ENCODE measurements around the gene CDC42SE2.

CDC42SE2 gene

GRCh38 chr5:131272307-131272706 lies 8.5 kb downstream of the CDC42SE2 start:
- Histone ChIP-seq H3K4me2 (ENCODE audit: low read length) (peak overlapping the region; percentile 65), H3K27me3 (ENCODE audit: insufficient read depth, low read length) (no peaks in the 10 kb centered on the region), H3K36me3 (ENCODE audit: insufficient read depth, low read length) (no peaks in the 10 kb centered on the region; the same call in 1 of the 2 replicates), H3K4me1 (ENCODE audit: insufficient read depth, low read length, severe bottlenecking) (peaks cover 91% of the 10 kb centered on the region), H2AFZ (ENCODE audit: low read length) (no peak overlapping the region), H3K79me2 (ENCODE audit: insufficient read depth, low read length) (peaks cover 88% of the 10 kb centered on the region), H3K4me3 (ENCODE audit: low read depth, low read length, poor library complexity, severe bottlenecking) (peak overlapping the region; percentile 29), H3K9me3 (ENCODE audit: low read length) (no peaks in the 10 kb centered on the region), H3K9me2 (ENCODE audit: low read depth, low read length) (no peaks in the 10 kb centered on the region), H3K9ac (ENCODE audit: low read length) (peak overlapping the region; percentile 24; the same call in 1 of the 2 replicates), H3F3A (ENCODE audit: insufficient read depth, low read length) (peaks cover 13% of the 10 kb centered on the region), H4K20me1 (ENCODE audit: insufficient read depth, low read length) (no peaks in the 10 kb centered on the region), H3K27ac (ENCODE audit: low read depth, low read length, poor library complexity, severe bottlenecking) (peak overlapping the region; percentile 86)
- TF ChIP-seq CTCF (IDR thresholded peaks at IDR 0.05; ENCODE audit: low read length) (no peak), EZH2 (IDR thresholded peaks at IDR 0.05; ENCODE audit: borderline replicate concordance, low read length) (no peak)

- Histone ChIP-seq H3K4me3 (ENCODE audit: low read depth, low read length, poor library complexity, severe bottlenecking) (peak overlapping the region; percentile 29), H3K9me3 (ENCODE audit: low read length) (no peaks in the 10 kb centered on the region), H3K9ac (ENCODE audit: low read length) (peak overlapping the region; percentile 20; the same call in 1 of the 2 replicates), H3K36me3 (ENCODE audit: insufficient read depth, low read length) (no peaks in the 10 kb centered on the region; the same call in 1 of the 2 replicates), H3K27ac (ENCODE audit: low read depth, low read length, poor library complexity, severe bottlenecking) (peak overlapping the region; percentile 86), H4K20me1 (ENCODE audit: insufficient read depth, low read length) (no peaks in the 10 kb centered on the region), H3K4me2 (ENCODE audit: low read length) (peak overlapping the region; percentile 65), H3K4me1 (ENCODE audit: insufficient read depth, low read length, severe bottlenecking) (peaks cover 91% of the 10 kb centered on the region), H3K79me2 (ENCODE audit: insufficient read depth, low read length) (peaks cover 88% of the 10 kb centered on the region), H3K27me3 (ENCODE audit: insufficient read depth, low read length) (no peaks in the 10 kb centered on the region), H3F3A (ENCODE audit: insufficient read depth, low read length) (peaks cover 13% of the 10 kb centered on the region), H3K9me2 (ENCODE audit: low read depth, low read length) (no peaks in the 10 kb centered on the region), H2AFZ (ENCODE audit: low read length) (no peak overlapping the region)
- no peak for TF ChIP-seq CTCF (IDR thresholded peaks at IDR 0.05; ENCODE audit: low read length)
- no peak for TF ChIP-seq EZH2 (IDR thresholded peaks at IDR 0.05; ENCODE audit: borderline replicate concordance, low read length)
These were observed 8.9 kb downstream of the CDC42SE2 start for GRCh38 chr5:131272724-131273123.

- Histone ChIP-seq H3K36me3 (ENCODE audit: insufficient read depth, low read length) (peaks cover 3% of the 10 kb centered on the region; the same call in 1 of the 2 replicates), H3K4me1 (ENCODE audit: insufficient read depth, low read length, severe bottlenecking) (peaks cover 91% of the 10 kb centered on the region), H4K20me1 (ENCODE audit: insufficient read depth, low read length) (no peaks in the 10 kb centered on the region), H2AFZ (ENCODE audit: low read length) (no peak overlapping the region), H3K9me2 (ENCODE audit: low read depth, low read length) (no peaks in the 10 kb centered on the region), H3F3A (ENCODE audit: insufficient read depth, low read length) (peaks cover 13% of the 10 kb centered on the region), H3K4me3 (ENCODE audit: low read depth, low read length, poor library complexity, severe bottlenecking) (peak overlapping the region; percentile 11), H3K79me2 (ENCODE audit: insufficient read depth, low read length) (peaks cover 86% of the 10 kb centered on the region), H3K4me2 (ENCODE audit: low read length) (peak overlapping the region; percentile 59), H3K9me3 (ENCODE audit: low read length) (no peaks in the 10 kb centered on the region), H3K9ac (ENCODE audit: low read length) (peak overlapping the region; percentile 19; the same call in 1 of the 2 replicates), H3K27ac (ENCODE audit: low read depth, low read length, poor library complexity, severe bottlenecking) (peak overlapping the region; percentile 86), H3K27me3 (ENCODE audit: insufficient read depth, low read length) (no peaks in the 10 kb centered on the region)
- TF ChIP-seq CTCF (IDR thresholded peaks at IDR 0.05; ENCODE audit: low read length) (no peak), EZH2 (IDR thresholded peaks at IDR 0.05; ENCODE audit: borderline replicate concordance, low read length) (no peak)
These were observed 10.6 kb downstream of the CDC42SE2 start for GRCh38 chr5:131274326-131275063.

Data from OCI-LY1 (cell line).